ENCODE results near the gene VAV1. TPM values are rescaled to one million over a fixed set of nuclear protein-coding genes. Genes with fewer than 3 reads are reported as not detected.

The VAV1 gene
- total and polyA plus RNA-seq, 9 of the 15 experiments (the other 6 are each of a cell fraction or from before 2014, with no cell fraction given), result 0.46 to 20.1 (median 11.1) TPM

DNA sequence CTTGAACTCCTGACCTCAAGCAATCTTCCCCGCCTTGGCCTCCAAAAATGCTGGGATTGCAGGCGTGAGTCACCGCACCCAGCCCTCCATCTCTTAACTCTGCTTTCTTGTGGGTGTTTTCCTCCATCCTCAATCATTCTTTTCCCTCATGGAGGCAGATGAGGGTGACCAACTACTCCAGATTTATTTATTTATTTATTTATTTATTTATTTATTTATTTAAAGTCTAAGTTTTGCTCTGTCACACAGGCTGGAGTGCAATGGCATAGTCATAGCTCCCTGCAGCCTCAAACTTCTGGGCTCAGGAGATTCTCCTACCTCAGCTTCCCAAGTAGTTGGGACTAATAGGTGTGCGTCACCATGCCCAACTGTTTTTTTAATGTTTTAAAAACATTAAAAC lies 14.9 kb downstream of the VAV1 start (continued):
- TF ChIP-seq, protein P1, sequence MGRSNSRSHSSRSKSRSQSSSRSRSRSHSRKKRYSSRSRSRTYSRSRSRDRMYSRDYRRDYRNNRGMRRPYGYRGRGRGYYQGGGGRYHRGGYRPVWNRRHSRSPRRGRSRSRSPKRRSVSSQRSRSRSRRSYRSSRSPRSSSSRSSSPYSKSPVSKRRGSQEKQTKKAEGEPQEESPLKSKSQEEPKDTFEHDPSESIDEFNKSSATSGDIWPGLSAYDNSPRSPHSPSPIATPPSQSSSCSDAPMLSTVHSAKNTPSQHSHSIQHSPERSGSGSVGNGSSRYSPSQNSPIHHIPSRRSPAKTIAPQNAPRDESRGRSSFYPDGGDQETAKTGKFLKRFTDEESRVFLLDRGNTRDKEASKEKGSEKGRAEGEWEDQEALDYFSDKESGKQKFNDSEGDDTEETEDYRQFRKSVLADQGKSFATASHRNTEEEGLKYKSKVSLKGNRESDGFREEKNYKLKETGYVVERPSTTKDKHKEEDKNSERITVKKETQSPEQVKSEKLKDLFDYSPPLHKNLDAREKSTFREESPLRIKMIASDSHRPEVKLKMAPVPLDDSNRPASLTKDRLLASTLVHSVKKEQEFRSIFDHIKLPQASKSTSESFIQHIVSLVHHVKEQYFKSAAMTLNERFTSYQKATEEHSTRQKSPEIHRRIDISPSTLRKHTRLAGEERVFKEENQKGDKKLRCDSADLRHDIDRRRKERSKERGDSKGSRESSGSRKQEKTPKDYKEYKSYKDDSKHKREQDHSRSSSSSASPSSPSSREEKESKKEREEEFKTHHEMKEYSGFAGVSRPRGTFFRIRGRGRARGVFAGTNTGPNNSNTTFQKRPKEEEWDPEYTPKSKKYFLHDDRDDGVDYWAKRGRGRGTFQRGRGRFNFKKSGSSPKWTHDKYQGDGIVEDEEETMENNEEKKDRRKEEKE (IDR thresholded peaks at IDR 0.05; ENCODE audit: borderline replicate concordance in 1 of 2, control insufficient read depth in 1 of 2, low read depth in 2 of 2, low read length in 1 of 2), result no peak
- TF ChIP-seq LARP7 (IDR thresholded peaks at IDR 0.05), result no peak

DNA sequence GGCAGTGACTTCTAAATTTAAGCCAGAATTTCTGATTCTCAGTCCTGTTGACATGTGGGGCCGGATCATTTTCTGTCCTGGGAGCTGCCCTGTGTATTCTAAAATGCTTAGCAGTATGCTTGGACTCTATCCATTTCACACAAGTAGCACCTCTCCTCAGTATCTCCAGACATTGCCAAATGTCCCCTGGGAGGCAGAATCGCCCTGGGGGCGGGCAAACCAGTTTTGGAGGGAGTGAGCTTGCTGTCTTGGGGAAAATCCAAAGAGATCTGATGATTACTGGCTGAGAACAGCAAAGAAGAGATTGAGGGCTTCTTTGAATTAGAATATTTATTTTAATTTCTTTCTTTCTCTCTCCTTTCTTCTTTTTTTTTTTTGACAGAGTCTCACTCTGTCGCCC lies 16.4 kb downstream of the VAV1 start:
- Histone ChIP-seq H3K27ac (ENCODE audit: extremely low read depth, low read depth, low read length) (no peak overlapping the region), H3K36me3 (ENCODE audit: control insufficient read depth, insufficient read depth, low read length) (no peaks in the 10 kb centered on the region), H3K4me2 (ENCODE audit: insufficient read depth, low read length) (no peak overlapping the region), H3K79me2 (ENCODE audit: control insufficient read depth, insufficient read depth, low read length) (no peaks in the 10 kb centered on the region), H3K27me3 (ENCODE audit: control insufficient read depth in 2 of 2, insufficient read depth in 2 of 2, low read length in 2 of 2) (no peaks in the 10 kb centered on the region), H3K4me1 (replicated peaks in 1 of 2; ENCODE audit: control insufficient read depth in 2 of 2, insufficient read depth in 2 of 2, low read length in 2 of 2) (no peaks in the 10 kb centered on the region), H3K9ac (ENCODE audit: insufficient read depth in 1 of 2, low read depth in 2 of 2, low read length in 2 of 2) (no peak overlapping the region), H3K9me3 (replicated peaks; ENCODE audit: control insufficient read depth, insufficient read depth, low read depth, low read length) (no peaks in the 10 kb centered on the region), H2AFZ (ENCODE audit: low read depth, low read length) (no peak overlapping the region), H3K9me1 (ENCODE audit: control insufficient read depth, insufficient read depth, low read length) (no peaks in the 10 kb centered on the region), H4K20me1 (replicated peaks; ENCODE audit: control insufficient read depth, insufficient read depth, low read length) (no peaks in the 10 kb centered on the region), H3K4me3 (no peak overlapping the region)
- ChIA-PET POLR2A (interaction anchor here (0.6 kb wide), 1 partner anchor 12 kb away, joined by 3 read pairs; no protein-coding TSS in a partner anchor), CTCF (ENCODE audit: low intra/inter-chr PET ratio) (no interaction called here)
- FAIRE-seq (no peak), DNase-seq (ENCODE audit: extremely low read depth in 1 of 4, low spot score in 3 of 4) (no peak), ATAC-seq (no peak)
- in situ Hi-C loops (cut with MboI), result no loop called here
- BruUV-seq (replicated peaks), result no TSS peak
- intact Hi-C loops (cut with micrococcal nuclease), result no loop called here
- 40% methylated on average over 3 of the region's 4 CpGs for WGBS (ENCODE audit: insufficient coverage, low coverage, missing lambda C conversion rate)
- no peak for TF ChIP-seq MYBL2 (IDR thresholded peaks at IDR 0.05; ENCODE audit: low read depth)
- no peak for TF ChIP-seq MYBL2 (CRISPR knock-in tag; IDR thresholded peaks at IDR 0.05; ENCODE audit: borderline replicate concordance)
- TF ChIP-seq, protein P2, sequence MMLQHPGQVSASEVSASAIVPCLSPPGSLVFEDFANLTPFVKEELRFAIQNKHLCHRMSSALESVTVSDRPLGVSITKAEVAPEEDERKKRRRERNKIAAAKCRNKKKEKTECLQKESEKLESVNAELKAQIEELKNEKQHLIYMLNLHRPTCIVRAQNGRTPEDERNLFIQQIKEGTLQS (IDR thresholded peaks at IDR 0.05), result no peak
- TF ChIP-seq, protein P2 (CRISPR knock-in tag; conservative IDR thresholded peaks at IDR 0.05), result no peak
- TF ChIP-seq, protein P3, sequence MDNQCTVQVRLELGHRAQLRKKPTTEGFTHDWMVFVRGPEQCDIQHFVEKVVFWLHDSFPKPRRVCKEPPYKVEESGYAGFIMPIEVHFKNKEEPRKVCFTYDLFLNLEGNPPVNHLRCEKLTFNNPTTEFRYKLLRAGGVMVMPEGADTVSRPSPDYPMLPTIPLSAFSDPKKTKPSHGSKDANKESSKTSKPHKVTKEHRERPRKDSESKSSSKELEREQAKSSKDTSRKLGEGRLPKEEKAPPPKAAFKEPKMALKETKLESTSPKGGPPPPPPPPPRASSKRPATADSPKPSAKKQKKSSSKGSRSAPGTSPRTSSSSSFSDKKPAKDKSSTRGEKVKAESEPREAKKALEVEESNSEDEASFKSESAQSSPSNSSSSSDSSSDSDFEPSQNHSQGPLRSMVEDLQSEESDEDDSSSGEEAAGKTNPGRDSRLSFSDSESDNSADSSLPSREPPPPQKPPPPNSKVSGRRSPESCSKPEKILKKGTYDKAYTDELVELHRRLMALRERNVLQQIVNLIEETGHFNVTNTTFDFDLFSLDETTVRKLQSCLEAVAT (IDR thresholded peaks at IDR 0.05), result no peak
- TF ChIP-seq, protein P4, sequence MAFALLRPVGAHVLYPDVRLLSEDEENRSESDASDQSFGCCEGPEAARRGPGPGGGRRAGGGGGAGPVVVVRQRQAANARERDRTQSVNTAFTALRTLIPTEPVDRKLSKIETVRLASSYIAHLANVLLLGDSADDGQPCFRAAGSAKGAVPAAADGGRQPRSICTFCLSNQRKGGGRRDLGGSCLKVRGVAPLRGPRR (CRISPR knock-in tag; IDR thresholded peaks at IDR 0.05), result no peak
- TF ChIP-seq, protein P5, sequence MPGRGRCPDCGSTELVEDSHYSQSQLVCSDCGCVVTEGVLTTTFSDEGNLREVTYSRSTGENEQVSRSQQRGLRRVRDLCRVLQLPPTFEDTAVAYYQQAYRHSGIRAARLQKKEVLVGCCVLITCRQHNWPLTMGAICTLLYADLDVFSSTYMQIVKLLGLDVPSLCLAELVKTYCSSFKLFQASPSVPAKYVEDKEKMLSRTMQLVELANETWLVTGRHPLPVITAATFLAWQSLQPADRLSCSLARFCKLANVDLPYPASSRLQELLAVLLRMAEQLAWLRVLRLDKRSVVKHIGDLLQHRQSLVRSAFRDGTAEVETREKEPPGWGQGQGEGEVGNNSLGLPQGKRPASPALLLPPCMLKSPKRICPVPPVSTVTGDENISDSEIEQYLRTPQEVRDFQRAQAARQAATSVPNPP (IDR thresholded peaks at IDR 0.05; ENCODE audit: borderline replicate concordance, insufficient read depth, insufficient read length), result no peak
- TF ChIP-seq ZNF316 (IDR thresholded peaks at IDR 0.05), result no peak
- no peak for TF ChIP-seq KHSRP (IDR thresholded peaks at IDR 0.05)
- TF ChIP-seq, protein P6, sequence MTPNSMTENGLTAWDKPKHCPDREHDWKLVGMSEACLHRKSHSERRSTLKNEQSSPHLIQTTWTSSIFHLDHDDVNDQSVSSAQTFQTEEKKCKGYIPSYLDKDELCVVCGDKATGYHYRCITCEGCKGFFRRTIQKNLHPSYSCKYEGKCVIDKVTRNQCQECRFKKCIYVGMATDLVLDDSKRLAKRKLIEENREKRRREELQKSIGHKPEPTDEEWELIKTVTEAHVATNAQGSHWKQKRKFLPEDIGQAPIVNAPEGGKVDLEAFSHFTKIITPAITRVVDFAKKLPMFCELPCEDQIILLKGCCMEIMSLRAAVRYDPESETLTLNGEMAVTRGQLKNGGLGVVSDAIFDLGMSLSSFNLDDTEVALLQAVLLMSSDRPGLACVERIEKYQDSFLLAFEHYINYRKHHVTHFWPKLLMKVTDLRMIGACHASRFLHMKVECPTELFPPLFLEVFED (CRISPR knock-in tag; conservative IDR thresholded peaks at IDR 0.05), result no peak
- no peak for TF ChIP-seq ETV1 (tag; conservative IDR thresholded peaks at IDR 0.05; ENCODE audit: low read depth)

All from K562 (cell line).